HG03432 (cell line): ENCODE data around the gene MAEL.

ENCODE experiments used
- ATAC-seq: cut with Tn5 transposase; IDR thresholded peaks from one replicate; pipeline ENCODE4 v1.9.1; 2021; ENCODE audit warnings: mild to moderate bottlenecking, moderate library complexity; ENCODE audit not compliant: unreplicated experiment

MAEL gene

DNA sequence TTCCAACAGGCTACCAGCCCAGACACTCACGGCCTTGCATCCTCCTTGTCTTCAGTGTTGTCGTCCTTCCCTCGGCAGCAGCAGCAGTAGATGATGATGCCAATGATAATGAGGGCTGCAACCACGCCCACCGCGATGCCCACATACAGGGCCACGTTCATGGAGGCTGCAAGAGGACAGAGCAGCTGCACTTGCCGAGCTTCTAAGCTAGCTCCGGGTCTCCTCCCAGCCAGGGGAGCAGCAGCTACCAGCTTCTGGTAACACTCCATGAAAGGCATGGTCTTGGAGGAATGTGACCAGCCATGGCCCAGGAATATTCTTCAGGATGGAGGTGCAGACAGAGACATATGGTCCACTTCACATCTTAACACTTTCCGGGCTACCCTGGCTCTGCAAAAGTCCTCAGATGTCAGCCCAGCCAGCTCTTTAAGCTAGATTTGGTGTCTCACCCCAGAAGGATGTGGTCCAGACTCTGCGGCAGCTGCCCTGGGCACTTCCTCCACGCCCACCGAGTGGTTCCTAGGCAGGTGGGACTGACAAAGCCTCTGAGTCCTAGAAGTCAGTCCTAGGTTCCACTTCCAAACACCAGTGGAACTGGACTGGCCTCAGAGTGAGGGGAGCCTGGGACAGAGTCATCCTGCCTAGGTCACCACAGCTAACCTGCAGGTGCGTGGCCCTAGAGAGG is 66.0 kb downstream of the MAEL start:
- no peak for ATAC-seq

DNA sequence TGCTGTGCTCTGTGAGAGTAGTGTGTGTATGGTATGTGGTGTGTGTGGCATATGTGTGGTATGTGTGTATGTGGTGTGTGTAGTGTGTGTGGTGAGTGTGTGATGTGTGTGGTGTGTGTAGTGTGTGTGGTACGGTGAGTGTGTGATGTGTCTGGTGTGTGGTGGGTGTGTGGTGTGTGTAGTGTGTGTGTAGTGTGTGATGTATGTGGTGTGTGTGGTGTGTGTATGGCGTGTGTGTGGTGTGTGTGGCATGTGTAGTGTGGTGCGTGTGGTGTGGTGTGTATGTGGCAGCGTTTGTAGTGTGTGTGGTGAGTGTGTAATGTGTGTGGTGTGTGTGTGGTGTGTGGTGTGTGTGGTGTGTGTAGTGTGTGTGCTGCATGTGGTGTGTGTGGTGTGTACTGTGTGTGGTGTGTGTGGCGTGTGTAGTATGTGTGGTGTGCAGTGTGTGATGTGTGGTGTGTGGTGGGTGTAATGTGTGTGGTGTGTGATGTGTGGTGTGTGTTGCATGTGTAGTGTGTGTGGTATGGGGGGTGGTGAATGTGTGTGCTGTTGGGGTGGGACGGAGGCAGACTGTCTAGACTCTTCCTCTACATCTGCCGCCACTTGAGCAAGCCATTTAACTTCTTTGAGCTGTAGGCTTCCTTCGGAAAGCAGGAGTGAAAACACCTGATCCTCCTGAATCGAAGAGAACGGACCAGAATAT is 67.6 kb downstream of the MAEL start:
- no peak for ATAC-seq

DNA sequence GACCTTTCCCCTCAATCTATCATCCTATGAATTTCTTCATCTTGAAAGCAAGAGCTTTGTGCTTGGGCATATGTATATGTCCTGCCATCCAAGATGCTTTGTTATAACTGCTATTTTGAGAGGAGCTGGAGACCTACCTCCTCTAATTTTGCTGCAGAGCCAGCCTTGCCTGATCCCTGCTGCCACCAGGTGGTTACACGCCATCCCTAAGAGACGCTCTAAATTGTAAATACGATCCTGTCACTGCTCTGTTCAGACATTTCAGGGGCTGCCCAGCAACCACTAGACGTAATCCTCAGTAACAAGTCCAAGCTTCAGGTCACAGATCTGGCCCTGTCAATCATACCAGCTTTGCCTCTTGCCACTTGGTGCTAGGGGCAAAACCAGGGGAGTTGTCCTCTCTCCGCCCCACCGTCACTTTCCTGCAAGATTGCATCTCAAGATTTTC is 68.2 kb downstream of the MAEL start:
- ATAC-seq, result peak; percentile 68

DNA sequence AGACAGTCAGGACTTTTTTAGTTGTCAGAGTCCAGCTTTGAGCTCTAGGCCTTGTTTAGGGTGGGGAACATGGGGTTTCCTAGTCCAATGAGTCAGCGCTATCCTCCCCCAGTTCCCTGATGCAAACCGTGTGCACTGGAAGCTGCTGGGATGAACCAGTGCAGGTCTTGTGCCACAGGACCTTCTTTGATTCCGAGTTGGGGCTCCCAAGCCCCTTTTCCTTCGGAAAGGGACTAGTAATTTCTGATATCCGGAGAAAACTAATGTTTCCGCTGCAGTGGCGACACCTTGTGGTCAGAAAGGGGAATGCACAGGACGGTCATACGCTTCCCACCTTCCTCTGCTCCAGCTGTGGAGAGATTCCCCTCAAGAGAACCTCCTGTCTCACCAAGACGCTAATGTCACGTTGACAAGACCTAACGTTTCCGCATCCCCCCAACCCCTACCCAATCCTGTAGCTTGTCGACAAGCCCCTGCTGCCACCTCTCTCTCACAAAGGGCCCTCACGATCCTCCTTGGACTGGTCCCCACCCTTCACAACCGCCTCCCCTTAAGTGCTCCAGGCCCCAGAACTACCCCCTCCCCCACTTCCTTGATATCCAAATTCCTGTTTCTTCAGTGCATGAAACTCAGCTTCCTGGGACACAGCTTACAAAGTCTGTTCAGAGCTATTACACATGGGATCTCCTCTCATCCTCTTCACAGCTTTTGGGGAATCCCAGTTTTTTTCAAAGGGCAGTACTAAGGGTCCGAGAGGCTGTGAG is 70.1 kb downstream of the MAEL start:
- ATAC-seq, result peak; percentile 50

DNA sequence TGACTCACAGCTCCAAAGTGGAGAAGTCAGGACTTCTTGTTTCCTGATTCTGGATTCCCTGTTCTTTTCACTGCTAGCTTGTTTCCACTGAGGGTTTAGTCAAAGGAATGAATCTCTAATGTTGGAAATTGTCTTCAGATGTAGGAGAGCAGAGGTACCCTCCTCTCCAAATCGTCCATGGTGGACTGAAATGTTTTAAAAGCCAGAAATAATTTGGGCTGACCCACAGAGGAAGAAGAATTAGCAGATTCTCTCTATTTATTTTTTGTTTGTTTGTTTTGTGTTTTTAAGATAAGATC is 70.7 kb downstream of the MAEL start:
- no peak for ATAC-seq

DNA sequence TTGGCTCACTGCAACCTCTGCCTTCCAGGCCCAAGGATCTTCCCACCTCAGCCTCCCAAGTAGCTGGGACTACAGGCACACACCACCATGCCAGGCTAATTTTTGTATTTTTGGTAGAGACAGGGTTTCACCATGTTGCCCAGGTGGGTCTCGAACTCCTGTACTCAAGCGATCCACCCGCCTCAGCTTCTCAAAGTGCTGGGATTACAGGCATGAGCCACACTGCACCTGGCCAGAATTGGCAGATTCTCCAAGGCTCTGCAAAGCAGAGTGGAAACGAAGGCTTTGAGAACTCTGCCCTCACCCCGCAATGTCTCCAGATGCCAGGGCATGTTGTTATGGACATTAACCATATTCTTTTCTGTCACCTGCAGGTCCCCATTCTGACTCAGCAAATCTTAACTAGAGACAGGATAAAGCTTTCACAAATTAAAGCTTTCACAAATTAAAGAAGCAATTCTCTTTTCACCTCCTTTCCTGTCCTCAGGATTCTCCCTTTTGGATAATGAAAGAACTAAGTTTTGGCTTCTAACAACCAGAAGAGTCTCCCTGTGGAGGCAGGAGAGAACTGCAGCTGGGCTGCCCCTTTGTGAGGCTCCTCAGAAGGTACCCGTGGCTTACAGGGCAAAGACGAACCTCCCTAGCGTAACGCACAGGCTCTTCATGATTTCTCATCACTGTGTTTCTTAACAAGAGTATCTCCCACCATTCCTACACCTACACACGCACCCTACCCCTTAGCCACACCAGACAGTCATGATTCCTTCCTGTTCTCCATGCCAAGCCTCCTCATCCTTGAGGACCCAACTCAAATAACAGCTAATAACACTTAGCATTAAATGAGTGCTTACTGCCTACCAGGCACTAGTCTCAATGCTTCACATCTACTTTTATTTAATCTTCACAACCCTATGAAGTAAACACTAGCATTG is 71.3 kb downstream of the MAEL start:
- no peak for ATAC-seq

DNA sequence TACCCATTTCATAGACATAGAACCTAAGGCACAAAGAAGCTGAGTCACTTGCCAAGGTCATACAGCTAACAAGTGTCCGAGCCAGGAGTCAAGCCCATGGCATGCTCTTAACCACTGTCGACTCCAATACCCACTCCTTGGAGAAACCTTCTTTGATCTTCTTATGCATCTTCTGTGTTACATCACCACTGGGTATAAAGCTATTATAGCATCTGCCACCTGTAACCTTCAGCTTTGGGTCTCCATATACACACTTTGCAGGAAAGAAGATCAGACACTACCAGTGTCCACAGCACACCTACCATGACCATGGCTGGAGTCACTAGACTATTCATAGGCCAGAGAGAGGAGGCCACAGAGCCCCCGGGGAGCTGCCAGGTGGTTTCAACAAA is 72.0 kb downstream of the MAEL start:
- no peak for ATAC-seq

DNA sequence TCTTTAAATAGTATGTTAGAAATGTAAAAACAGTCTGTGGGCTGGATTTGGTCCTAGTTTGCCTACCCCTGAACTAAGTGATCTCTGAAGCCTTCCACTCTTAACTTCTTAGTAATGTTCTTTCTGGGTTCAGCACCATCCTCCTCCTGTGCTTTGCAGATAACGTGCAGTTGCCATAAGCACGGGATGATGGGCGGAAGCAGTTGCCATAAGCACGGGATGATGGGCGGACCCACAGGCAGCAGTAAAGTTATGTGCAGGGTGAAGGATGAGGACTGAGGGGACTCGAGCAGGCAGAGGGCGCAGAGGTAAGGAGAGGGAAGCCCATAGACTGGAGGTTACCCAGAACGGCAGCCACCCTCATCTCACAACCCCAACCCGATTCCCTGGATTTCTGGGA is 75.5 kb downstream of the MAEL start:
- no peak for ATAC-seq

DNA sequence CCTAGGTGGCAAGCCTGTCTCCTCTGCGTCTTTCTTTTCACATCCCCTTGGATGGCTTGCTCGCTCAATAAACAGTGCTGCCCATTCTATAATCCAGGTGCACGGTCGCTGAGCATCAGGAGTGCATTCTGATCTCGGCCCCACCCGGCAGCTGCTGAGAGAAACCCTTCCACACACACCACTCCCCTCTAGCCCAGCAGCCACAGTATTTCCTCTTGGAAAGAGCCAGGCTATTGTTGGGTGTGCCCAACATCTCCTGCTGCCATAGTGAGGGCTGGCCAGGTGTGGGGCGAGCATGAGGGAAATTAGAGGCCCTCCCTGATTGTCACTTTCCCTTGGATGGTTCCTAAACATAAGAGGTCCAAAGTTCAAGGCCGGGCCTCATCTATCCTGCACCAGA is 76.4 kb downstream of the MAEL start:
- no peak for ATAC-seq

DNA sequence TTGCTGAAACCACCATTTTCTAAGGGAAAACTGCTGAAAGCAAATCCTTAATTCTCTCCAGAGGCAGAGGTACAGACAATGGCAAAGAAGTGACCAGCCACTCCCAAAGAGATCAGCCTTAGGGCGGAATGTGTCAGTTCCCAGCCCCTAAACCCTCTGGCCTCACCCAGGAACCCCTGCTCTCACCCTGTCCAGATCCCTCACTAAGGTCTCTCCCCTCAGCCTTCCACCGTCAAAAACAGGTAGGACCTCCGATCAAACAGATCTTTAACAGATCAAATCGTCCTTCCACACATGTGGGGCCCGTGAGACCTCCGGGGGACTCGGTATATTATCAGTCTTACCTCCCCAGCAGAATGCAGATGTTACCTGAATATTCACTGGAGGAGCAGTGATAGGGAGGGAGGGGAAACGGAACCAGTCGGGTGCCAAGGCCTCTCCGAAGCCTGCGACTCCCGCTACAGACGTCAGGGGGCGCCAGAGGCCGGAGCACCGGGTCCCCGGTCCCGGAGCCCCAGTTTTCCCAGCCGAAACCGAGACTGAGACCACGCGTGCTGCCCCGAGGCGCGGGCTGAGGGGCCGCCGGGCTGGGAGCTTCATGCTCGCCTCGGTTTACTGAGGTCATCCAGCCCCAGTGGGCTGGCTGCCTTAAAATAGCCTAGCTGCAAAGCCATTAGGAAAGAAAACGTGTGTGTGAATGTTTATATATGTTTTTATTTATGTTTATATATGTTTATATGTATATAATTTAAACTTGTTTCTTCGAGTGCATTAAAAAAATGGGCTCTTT is 77.4 kb downstream of the MAEL start:
- peak; percentile 81 for ATAC-seq

DNA sequence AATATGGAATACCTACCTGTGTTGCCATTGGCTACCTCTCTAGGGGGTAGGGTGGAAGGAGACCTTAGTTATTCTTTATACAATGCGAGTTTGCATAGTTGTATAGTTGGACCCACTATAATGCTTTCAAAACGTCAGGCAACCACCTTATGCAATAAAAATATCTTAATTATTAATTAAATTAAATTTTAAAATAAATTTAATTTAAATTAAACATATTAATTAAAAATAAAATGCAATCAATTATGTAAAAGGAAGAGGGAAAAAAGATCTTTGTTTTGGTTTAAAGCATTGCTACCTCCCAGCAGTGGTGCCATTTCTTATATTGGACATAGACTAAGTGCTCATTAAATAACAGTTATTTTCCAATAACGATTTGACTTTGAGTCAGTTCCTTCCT is 78.8 kb downstream of the MAEL start:
- ATAC-seq, result no peak

DNA sequence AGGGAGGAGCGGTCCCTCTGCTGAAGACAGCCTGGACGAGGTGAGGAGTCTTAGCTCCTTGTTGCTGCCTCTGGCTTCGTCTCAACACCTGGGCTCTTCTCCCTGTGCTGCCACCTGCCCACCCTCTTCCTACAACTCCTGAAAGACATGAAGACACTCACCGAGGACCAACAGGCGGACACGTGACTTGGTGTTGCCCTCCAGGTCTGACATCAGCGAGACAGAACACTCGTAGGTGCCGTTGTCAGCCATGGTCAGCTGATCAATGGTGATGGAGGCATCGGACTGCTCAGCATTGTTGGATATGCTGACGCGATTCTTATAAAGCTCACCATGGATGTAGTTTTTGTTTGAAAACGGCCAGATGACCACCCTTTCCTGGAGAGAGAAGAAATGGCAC is 79.7 kb downstream of the MAEL start:
- ATAC-seq, result no peak

DNA sequence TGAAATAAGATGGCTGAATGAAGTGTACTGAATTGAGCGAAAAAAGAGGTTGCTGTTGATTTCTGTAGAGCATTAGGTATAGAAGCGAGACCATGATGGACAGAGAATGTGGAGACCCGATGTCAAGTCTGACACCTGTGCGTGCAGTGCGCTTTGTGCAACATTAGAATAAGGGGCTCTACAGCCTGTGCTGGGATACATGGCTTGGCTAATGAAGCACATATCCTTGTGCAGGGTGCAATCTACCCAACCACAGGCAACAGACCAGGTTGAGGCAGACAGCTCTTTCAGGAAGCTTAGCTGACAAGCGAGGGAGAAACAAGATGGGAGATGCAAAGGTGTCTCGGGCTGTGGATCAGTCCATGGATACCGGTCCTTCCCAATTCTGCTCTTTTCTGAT is 82.2 kb downstream of the MAEL start:
- ATAC-seq, result no peak
